Adrenal gland (tissue), 5 donors: ENCODE measurements around the gene PLEKHG4B.

Experiments
- CTCF ChIP-seq, 6 experiments: fragments of 450-650 bp in 4 of 6; fragments of 200-600 bp in 2 of 6; sonication (generic) in 1 of 6; IDR thresholded peaks; 1 replicate in 5 of 6; 2 replicates in 1 of 6; pipeline versions ENCODE4 v1.5.1 to v1.8.0; 2016 to 2021; ENCODE audit warnings: antibody characterized with exemption in 6 of 6, mild to moderate bottlenecking in 2 of 6, moderate library complexity in 1 of 6
- POLR2A ChIP-seq, 2 donors: fragments of 450-650 bp; IDR thresholded peaks; one replicate each; pipeline ENCODE4 v1.6.1; 2017; ENCODE audit warnings: antibody characterized with exemption in 2 of 2, mild to moderate bottlenecking in 2 of 2, moderate library complexity in 1 of 2
- donor health status: DM: no; HTN: no; CAD: no.

DNA sequence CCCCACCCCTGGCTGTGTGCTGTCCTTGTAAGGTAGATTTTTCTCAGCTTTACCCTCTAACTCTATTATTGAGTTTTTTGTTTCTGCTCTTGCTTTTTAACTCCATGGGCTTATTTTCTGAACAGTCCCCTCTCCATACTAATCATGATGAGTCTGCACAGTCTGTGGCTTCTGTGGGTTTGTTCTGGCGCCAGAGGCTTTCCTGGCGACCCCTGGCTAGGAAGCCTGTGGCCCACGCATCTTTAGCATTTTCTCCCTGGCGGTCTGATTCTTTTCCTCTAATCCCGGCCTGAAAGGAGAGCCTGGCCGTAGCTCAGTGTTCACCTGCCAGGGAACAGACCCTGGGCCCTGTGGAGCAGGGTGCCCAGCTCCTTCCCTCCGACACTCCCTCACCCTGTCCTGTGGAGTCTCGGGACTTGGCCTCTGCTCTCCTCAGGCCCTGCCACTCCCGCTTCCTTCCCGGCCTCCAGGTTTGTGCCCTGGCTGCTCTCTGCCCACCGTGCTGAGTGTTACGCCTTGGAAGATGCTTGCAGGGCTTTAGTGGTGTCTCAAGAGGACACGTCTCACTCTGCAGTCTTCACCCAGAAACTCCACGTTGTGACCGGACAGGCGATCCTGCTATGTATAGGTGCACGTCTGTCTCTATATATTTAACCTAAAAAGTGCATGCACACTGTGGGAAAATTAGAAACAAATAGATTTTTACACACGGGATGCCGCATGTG is 67.6 kb downstream of the PLEKHG4B start:
- no peak for TF ChIP-seq CTCF (IDR thresholded peaks at IDR 0.05)
- no peak for TF ChIP-seq POLR2A (IDR thresholded peaks at IDR 0.05)
